ENCODE measurements around the gene NUMA1.

Gene NUMA1

GRCh38 chr11:71996946-71997345, 83.4 kb downstream of the NUMA1 start:
- TF ChIP-seq, protein P1, sequence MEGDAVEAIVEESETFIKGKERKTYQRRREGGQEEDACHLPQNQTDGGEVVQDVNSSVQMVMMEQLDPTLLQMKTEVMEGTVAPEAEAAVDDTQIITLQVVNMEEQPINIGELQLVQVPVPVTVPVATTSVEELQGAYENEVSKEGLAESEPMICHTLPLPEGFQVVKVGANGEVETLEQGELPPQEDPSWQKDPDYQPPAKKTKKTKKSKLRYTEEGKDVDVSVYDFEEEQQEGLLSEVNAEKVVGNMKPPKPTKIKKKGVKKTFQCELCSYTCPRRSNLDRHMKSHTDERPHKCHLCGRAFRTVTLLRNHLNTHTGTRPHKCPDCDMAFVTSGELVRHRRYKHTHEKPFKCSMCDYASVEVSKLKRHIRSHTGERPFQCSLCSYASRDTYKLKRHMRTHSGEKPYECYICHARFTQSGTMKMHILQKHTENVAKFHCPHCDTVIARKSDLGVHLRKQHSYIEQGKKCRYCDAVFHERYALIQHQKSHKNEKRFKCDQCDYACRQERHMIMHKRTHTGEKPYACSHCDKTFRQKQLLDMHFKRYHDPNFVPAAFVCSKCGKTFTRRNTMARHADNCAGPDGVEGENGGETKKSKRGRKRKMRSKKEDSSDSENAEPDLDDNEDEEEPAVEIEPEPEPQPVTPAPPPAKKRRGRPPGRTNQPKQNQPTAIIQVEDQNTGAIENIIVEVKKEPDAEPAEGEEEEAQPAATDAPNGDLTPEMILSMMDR (IDR thresholded peaks at IDR 0.05), result no peak

GRCh38 chr11:71996517-71996916, 83.8 kb downstream of the NUMA1 start:
- TF ChIP-seq, protein P1 (IDR thresholded peaks at IDR 0.05), result no peak

- TF ChIP-seq, protein P1 (IDR thresholded peaks at IDR 0.05), result no peak
Observed at GRCh38 chr11:71995726-71996291, 84.5 kb downstream of the NUMA1 start.

DNA sequence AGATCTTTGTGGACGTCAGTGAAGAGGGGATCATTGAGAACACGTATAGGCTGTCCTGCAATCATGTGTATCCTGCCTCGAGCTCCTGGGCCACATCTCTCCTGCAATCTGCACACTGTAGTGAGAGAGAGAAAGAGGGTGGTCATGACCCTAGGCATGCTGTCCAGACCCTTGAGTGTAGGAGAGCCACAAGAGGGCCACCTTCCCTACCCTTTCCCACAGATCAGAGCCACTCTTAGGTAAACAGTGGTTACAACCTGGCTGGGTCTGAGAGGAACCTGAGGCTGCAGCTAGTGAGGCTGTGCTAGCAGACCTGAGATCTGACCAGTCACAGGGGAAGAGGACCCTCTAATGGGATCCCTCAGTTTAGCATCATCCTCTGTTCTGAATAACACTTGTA, 85.6 kb downstream of the NUMA1 start:
- TF ChIP-seq, protein P1 (IDR thresholded peaks at IDR 0.05), result no peak

DNA sequence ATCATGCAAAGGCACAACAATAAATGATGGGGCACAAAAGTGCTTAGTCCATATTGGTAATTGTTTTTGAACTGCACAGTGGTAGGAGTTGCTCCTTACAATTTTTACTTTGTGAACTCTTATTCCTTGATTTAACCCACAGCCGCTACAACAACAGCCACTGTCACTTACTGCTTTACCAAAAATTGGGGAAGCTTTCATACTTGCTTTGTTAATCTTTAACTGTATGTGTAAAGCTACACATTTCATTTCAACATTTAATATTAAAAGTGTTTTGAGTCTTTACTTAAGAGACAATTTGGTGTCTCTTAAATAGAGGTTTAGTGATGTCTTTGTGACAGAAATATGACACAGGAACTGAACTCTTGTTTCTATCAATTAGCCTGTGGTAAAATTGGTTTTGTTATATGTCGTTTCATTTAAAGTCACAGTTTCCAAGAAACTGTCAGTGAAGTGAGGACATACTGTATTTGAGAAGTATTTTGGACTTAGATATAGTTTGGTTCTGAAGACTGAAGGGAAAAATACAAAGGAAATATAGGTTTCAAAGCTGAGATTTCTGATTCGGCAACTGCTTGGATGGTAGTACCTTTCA, 88.1 kb downstream of the NUMA1 start:
- TF ChIP-seq, protein P1 (IDR thresholded peaks at IDR 0.05), result no peak

GRCh38 chr11:71991494-71991893, 88.8 kb downstream of the NUMA1 start:
- TF ChIP-seq, protein P1 (IDR thresholded peaks at IDR 0.05), result no peak

GRCh38 chr11:71990701-71991100, 89.6 kb downstream of the NUMA1 start:
- TF ChIP-seq, protein P1 (IDR thresholded peaks at IDR 0.05), result no peak

DNA sequence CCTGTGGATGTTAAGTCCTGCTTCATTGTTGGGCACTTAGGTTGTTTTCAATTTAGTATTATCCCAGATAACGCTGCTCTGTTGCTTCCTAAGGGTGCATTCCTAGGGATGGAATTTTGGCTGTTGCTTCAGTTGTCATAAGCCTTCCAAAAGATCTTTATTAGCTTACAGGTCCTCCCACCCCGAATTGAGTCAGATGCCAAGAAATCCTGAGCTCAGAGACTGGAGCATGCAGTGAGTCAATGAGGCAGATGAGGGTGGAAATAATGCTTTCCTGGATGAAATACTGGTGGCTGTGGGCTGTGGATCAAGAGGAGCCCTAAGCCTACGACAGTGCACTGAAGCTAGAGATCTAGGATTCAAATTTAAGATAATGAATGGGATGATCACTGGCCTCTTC, 92.3 kb downstream of the NUMA1 start:
- TF ChIP-seq, protein P1 (IDR thresholded peaks at IDR 0.05), result no peak
